Activated CD4-positive, CD25-positive, alpha-beta regulatory T cell (primary cell): ENCODE measurements around the gene SMCP.

Source experiments
- DNase-seq, 4 experiments: peaks; one replicate each; lab custom pipeline; 2025; lab: John Stamatoyannopoulos, UW

Gene SMCP

GRCh38 chr1:152886758-152887409, 8.8 kb downstream of the SMCP start:
- no peak for DNase-seq

- no peak for DNase-seq
These were observed 10.0 kb downstream of the SMCP start for GRCh38 chr1:152888126-152888525.

- no peak for DNase-seq
These were observed 20.9 kb downstream of the SMCP start for GRCh38 chr1:152899027-152899426.

GRCh38 chr1:152899883-152900282, 21.8 kb downstream of the SMCP start:
- no peak for DNase-seq

GRCh38 chr1:152901631-152902030, 23.5 kb downstream of the SMCP start:
- no peak for DNase-seq

- no peak for DNase-seq
These were observed 24.5 kb downstream of the SMCP start for GRCh38 chr1:152902636-152903035.

- DNase-seq = no peak
These were observed 26.7 kb downstream of the SMCP start for GRCh38 chr1:152904688-152905440.

GRCh38 chr1:152906023-152906565, 28.0 kb downstream of the SMCP start:
- no peak for DNase-seq

GRCh38 chr1:152907686-152908601, 29.8 kb downstream of the SMCP start, which contains the start of gene IVL:
IVL (plus strand) TSS chr1:152908546; CDS start chr1:152909798, 1,252 bp downstream.
- DNase-seq = no peak

GRCh38 chr1:152909206-152909605, 31.1 kb downstream of the SMCP start:
- no peak for DNase-seq

- DNase-seq = no peak
These were observed 34.3 kb downstream of the SMCP start for GRCh38 chr1:152912471-152912870.

- DNase-seq = no peak
These were observed 34.8 kb downstream of the SMCP start for GRCh38 chr1:152912900-152913299.

- no peak for DNase-seq
These were observed 39.7 kb downstream of the SMCP start for GRCh38 chr1:152917794-152918193.

- no peak for DNase-seq
These were observed 40.9 kb downstream of the SMCP start for GRCh38 chr1:152919071-152919470.

- DNase-seq = no peak
These were observed 46.1 kb downstream of the SMCP start for GRCh38 chr1:152924191-152924590.

- DNase-seq = no peak
These were observed 48.0 kb downstream of the SMCP start for GRCh38 chr1:152926091-152926490.

- no peak for DNase-seq
These were observed 50.5 kb downstream of the SMCP start for GRCh38 chr1:152928671-152929070.

- no peak for DNase-seq
These were observed 54.2 kb downstream of the SMCP start for GRCh38 chr1:152932170-152932811.

GRCh38 chr1:152933196-152933595, 55.1 kb downstream of the SMCP start:
- DNase-seq = no peak
